A549 (cell line): ENCODE measurements around the gene KRT17. TPM values are rescaled to one million over a fixed set of nuclear protein-coding genes. Genes with fewer than 3 reads are reported as not detected.
A peak's percentile ranks its signal among the peaks of the same experiment; 100 is the strongest.
"Not testable (repeated sequence)": the region's sequence is repeated elsewhere in the genome, so short reads cannot be mapped to it uniquely, and the experiment has no call there.

Experiments used
- ATAC-seq, 2 experiments: fragments of 200-7000 bp in 1 of 2; fragments of >200 bp in 1 of 2; cut with Nextera tagmentation in 1 of 2; cut with Tn5 transposase in 1 of 2; 3 replicates each; pipeline versions ENCODE4 v1.8.0 to v1.9.1; 2018 to 2020; ENCODE audit warnings: mild to moderate bottlenecking in 1 of 2, moderate library complexity in 1 of 2
- CTCF ChIA-PET: fragments of 300-600 bp; sonication (Branson Sonifier 250); formaldehyde crosslinking; extraction: SDS; loops from one replicate; lab custom pipeline; 2021; ENCODE audit warnings: antibody characterized with exemption, inconsistent platforms; lab: Yijun Ruan, JAX
- POLR2A ChIA-PET: fragments of 350-600 bp; formaldehyde crosslinking; extraction: SDS; loops from one replicate; lab custom pipeline; 2021; ENCODE audit warnings: antibody characterized with exemption, inconsistent platforms; lab: Yijun Ruan, JAX
- DNase-seq, 2 experiments: peaks; one replicate each; pipeline versions ENCODE4 v3.0.0 to v3.0.0-alpha.2; 2011 to 2016; ENCODE audit warnings: low read depth in 1 of 2, low spot score in 1 of 2
- FAIRE-seq: peaks from 2 replicates; lab custom pipeline; 2011; peaks lifted over from hg19 to GRCh38; lab: Jason Lieb, UNC
- H3K27ac ChIP-seq, 2 experiments: fragments of >200 bp; sonication (Bioruptor Twin); formaldehyde crosslinking; 3 replicates each; pipeline ENCODE4 v1.5.1; 2016 to 2017
- H3K4me1 ChIP-seq: fragments of >200 bp; sonication (Bioruptor Twin); formaldehyde crosslinking; 3 replicates; pipeline ENCODE4 v1.6.1; 2016
- H3K4me2 ChIP-seq: fragments of >200 bp; sonication (Bioruptor Twin); formaldehyde crosslinking; 3 replicates; pipeline ENCODE4 v1.6.1; 2016
- H3K4me3 ChIP-seq: fragments of >200 bp; sonication (Bioruptor Twin); formaldehyde crosslinking; 3 replicates; pipeline ENCODE4 v1.5.1; 2016
- H3K9me3 ChIP-seq: fragments of >200 bp; sonication (Bioruptor Twin); formaldehyde crosslinking; 3 replicates; pipeline ENCODE4 v1.6.1; 2016
- CEBPB ChIP-seq, 2 experiments: fragments of >200 bp in 1 of 2; sonication (Bioruptor Twin) in 1 of 2; formaldehyde crosslinking in 1 of 2; IDR thresholded peaks; 2 replicates each; pipeline ENCODE4 v1.6.1; 2012 to 2016
- FOSB ChIP-seq: fragments of 250-450 bp; sonication (Bioruptor Pico); IDR thresholded peaks from 2 replicates; pipeline ENCODE4 v1.5.0; 2020; ENCODE audit warnings: mild to moderate bottlenecking, moderate library complexity
- HEYL ChIP-seq: fragments of 250-450 bp; sonication (Bioruptor Pico); IDR thresholded peaks from 2 replicates; pipeline ENCODE4 v1.8.0; 2021; ENCODE audit warnings: mild to moderate bottlenecking, moderate library complexity
- HOXA7 ChIP-seq: fragments of 250-450 bp; sonication (Bioruptor Pico); IDR thresholded peaks from 2 replicates; pipeline ENCODE4 v1.5.0; 2020; ENCODE audit warnings: mild to moderate bottlenecking, moderate library complexity
- KDM1A ChIP-seq: fragments of 200-600 bp; sonication (generic); IDR thresholded peaks from 2 replicates; pipeline ENCODE4 v1.6.1; 2016; ENCODE audit warnings: low read depth, mild to moderate bottlenecking
- KDM5A ChIP-seq: fragments of 200-600 bp; sonication (generic); IDR thresholded peaks from 2 replicates; pipeline ENCODE4 v1.6.1; 2016; ENCODE audit warnings: antibody characterized with exemption, mild to moderate bottlenecking
- MAFK ChIP-seq: fragments of 450-650 bp; IDR thresholded peaks from 2 replicates; pipeline ENCODE4 v1.6.1; 2014; ENCODE audit not compliant: partially characterized antibody
- MAZ ChIP-seq: fragments of 150-350 bp; IDR thresholded peaks from 2 replicates; pipeline ENCODE4 v1.6.1; 2014; ENCODE audit warnings: antibody characterized with exemption, low read depth, low read length, borderline replicate concordance
- MYC ChIP-seq: IDR thresholded peaks from 2 replicates; pipeline ENCODE4 v1.6.1; 2012; ENCODE audit warnings: mild to moderate bottlenecking, inconsistent platforms, low read length, improper control_type of control experiment, borderline replicate concordance
- NFE2L2 ChIP-seq: fragments of 150-350 bp; conservative IDR thresholded peaks from 2 replicates; pipeline ENCODE4 v1.6.1; 2014; ENCODE audit warnings: low read length
- NR3C1 ChIP-seq: fragments of >200 bp; sonication (Bioruptor Twin); formaldehyde crosslinking; IDR thresholded peaks from 3 replicates; pipeline ENCODE4 v1.6.1; 2017
- RARB ChIP-seq: fragments of 250-450 bp; sonication (Bioruptor Pico); IDR thresholded peaks from 2 replicates; pipeline ENCODE4 v1.8.0; 2021; ENCODE audit warnings: mild to moderate bottlenecking, moderate library complexity
- RFX5 ChIP-seq: fragments of 450-650 bp; IDR thresholded peaks from 2 replicates; pipeline ENCODE4 v1.7.1; 2014; ENCODE audit warnings: antibody characterized with exemption, mild to moderate bottlenecking, moderate library complexity
- RNF2 ChIP-seq: fragments of 200-600 bp; sonication (generic); IDR thresholded peaks from 2 replicates; pipeline ENCODE4 v1.6.1; 2016; ENCODE audit warnings: low read depth, mild to moderate bottlenecking, antibody characterized with exemption, moderate library complexity, borderline replicate concordance
- TFCP2L1 ChIP-seq: fragments of 250-450 bp; sonication (Bioruptor Pico); IDR thresholded peaks from 2 replicates; pipeline ENCODE4 v1.5.0; 2021; ENCODE audit warnings: mild to moderate bottlenecking
- ZSCAN20 ChIP-seq: fragments of 250-450 bp; sonication (Bioruptor Pico); IDR thresholded peaks from 2 replicates; pipeline ENCODE4 v1.8.0; 2022; ENCODE audit warnings: mild to moderate bottlenecking, moderate library complexity
- WGBS: methylation state at CpG from one replicate; pipeline ENCODE4 v1.1.6; 2017; ENCODE audit errors: missing lambda C conversion rate; 5-methylcytosine and 5-hydroxymethylcytosine counted together
- polyA plus RNA-seq, 4 experiments: library from polyadenylated mRNA; depleted of rRNA in 3 of 4; stranded (reverse); fragments of >200 nt; fragmentation: RNase III in 1 of 4; extraction: RNeasy Plus Mini Kit Qiagen cat#74134 plus additional on column Dnase treatment in 1 of 4; gene quantifications; 2 replicates in 3 of 4; 3 replicates in 1 of 4; pipeline ENCODE4 v1.2.3, GENCODE V29; 2011 to 2017
- TF ChIP-seq, protein P1 (sequence below): fragments of >200 bp; sonication (Bioruptor Twin); formaldehyde crosslinking; IDR thresholded peaks from 3 replicates; pipeline ENCODE4 v1.6.1; 2016
- TF ChIP-seq, protein P2 (sequence below): fragments of >200 bp; sonication (Bioruptor Twin); formaldehyde crosslinking; IDR thresholded peaks from 2 replicates; pipeline ENCODE4 v1.6.1; 2016
- TF ChIP-seq, protein P3 (sequence below): fragments of 200-600 bp; sonication (generic); IDR thresholded peaks from 2 replicates; pipeline ENCODE4 v1.6.1; 2016; ENCODE audit warnings: antibody characterized with exemption, mild to moderate bottlenecking, moderate library complexity

The KRT17 gene
- polyA plus RNA-seq, 2 of the 4 experiments (the other 2 are of a cell fraction) = 0.43 to 1.2 TPM

DNA sequence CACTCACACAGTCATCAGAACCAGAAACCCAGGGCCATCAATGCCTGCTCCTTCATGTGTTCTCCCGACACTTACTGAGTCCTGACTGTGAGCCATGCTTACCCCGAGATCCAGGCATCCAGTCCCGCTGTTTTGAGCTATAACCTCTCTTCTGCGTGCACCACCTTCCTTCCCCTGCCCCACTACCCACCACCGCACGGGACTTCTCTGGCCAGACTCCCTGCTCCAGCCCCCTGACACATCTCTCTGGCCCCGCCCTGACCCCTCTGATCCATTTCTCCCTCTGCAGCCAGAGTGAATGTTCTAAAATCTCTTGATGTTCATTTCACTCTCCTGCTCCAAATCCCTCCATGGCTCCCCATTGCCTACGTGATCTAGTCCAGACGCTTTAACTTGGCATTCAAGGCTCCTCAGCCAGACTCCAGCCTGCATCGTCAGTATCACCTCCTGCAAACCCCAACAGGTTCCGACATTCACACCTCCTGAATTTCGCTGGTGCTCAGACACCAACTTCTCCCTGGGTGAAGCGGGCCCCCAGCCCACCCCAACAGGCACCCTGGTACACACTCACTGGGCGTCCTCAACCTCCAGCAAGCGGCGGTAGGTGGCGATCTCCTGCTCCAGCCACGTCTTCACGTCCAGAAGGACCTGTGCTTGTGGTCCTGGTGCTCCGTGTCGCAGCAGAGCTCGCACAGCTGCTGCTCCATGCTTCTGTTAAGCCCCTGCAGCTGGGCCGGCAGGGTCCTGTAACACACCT is 3.1 kb upstream of the KRT17 start:
- Histone ChIP-seq H3K27ac (no peak overlapping the region), H3K9me3 (no peaks in the 10 kb centered on the region), H3K4me1 (peaks cover 9% of the 10 kb centered on the region; the same call in 2 of the 3 replicates), H3K4me2 (no peak overlapping the region), H3K4me3 (no peak overlapping the region)
- 79% methylated on average over 23 of the region's 23 CpGs for WGBS
- FAIRE-seq (no peak), ATAC-seq (peak in 1 of 2 experiments; percentile 17; a peak in 1 of 6 replicates), DNase-seq (no peak)
- TF ChIP-seq TFCP2L1 (CRISPR knock-in tag) = no peak
- no peak for TF ChIP-seq MYC
- no peak for TF ChIP-seq NFE2L2
- TF ChIP-seq MAFK = no peak
- TF ChIP-seq, protein P1, sequence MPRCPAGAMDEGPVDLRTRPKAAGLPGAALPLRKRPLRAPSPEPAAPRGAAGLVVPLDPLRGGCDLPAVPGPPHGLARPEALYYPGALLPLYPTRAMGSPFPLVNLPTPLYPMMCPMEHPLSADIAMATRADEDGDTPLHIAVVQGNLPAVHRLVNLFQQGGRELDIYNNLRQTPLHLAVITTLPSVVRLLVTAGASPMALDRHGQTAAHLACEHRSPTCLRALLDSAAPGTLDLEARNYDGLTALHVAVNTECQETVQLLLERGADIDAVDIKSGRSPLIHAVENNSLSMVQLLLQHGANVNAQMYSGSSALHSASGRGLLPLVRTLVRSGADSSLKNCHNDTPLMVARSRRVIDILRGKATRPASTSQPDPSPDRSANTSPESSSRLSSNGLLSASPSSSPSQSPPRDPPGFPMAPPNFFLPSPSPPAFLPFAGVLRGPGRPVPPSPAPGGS = no peak
- TF ChIP-seq KDM1A = no peak
- TF ChIP-seq, protein P2, sequence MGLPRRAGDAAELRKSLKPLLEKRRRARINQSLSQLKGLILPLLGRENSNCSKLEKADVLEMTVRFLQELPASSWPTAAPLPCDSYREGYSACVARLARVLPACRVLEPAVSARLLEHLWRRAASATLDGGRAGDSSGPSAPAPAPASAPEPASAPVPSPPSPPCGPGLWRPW = no peak
- TF ChIP-seq CEBPB (IDR thresholded peaks at IDR 0.05) = no peak
- no peak for TF ChIP-seq RFX5
- no peak for TF ChIP-seq RNF2
- TF ChIP-seq HOXA7 = no peak
- no peak for TF ChIP-seq ZSCAN20 (CRISPR knock-in tag)
- TF ChIP-seq FOSB (CRISPR knock-in tag) = no peak
- TF ChIP-seq KDM5A = no peak
- no peak for TF ChIP-seq HEYL (CRISPR knock-in tag)
- TF ChIP-seq RARB (CRISPR knock-in tag) = no peak
- TF ChIP-seq MAZ = no peak
- TF ChIP-seq, protein P3, sequence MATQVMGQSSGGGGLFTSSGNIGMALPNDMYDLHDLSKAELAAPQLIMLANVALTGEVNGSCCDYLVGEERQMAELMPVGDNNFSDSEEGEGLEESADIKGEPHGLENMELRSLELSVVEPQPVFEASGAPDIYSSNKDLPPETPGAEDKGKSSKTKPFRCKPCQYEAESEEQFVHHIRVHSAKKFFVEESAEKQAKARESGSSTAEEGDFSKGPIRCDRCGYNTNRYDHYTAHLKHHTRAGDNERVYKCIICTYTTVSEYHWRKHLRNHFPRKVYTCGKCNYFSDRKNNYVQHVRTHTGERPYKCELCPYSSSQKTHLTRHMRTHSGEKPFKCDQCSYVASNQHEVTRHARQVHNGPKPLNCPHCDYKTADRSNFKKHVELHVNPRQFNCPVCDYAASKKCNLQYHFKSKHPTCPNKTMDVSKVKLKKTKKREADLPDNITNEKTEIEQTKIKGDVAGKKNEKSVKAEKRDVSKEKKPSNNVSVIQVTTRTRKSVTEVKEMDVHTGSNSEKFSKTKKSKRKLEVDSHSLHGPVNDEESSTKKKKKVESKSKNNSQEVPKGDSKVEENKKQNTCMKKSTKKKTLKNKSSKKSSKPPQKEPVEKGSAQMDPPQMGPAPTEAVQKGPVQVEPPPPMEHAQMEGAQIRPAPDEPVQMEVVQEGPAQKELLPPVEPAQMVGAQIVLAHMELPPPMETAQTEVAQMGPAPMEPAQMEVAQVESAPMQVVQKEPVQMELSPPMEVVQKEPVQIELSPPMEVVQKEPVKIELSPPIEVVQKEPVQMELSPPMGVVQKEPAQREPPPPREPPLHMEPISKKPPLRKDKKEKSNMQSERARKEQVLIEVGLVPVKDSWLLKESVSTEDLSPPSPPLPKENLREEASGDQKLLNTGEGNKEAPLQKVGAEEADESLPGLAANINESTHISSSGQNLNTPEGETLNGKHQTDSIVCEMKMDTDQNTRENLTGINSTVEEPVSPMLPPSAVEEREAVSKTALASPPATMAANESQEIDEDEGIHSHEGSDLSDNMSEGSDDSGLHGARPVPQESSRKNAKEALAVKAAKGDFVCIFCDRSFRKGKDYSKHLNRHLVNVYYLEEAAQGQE = no peak
- no peak for TF ChIP-seq NR3C1
- ChIA-PET CTCF (interaction anchor here (4.6 to 9.5 kb wide), 2 partner anchors 21 to 79 kb away, joined by 22 to 56 read pairs; no protein-coding TSS in a partner anchor), POLR2A (interaction anchor here (0.6 kb wide), 1 partner anchor 1348 kb away, joined by 3 read pairs; no protein-coding TSS in a partner anchor)

DNA sequence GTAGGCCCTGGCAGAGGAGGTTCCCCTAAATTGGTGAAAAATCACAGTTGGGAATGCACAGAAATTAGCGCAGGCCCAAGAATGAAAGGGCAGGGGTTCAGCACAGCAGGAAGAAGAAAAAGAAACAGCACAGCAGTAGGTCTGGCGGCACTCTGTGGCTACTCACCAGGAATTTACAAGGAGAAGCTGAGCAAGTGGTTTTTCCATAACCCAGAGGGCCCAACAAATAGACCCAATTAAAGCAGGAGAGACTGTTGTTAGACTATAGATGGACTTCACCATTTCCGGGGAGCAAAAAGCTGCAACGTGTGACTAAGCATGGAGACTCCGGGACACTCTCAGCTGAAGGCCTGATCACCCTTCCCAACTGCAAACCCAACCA is 2.5 kb upstream of the KRT17 start:
- POLR2A ChIA-PET, H3K4me2 ChIP-seq, H3K4me1 ChIP-seq, DNase-seq, ATAC-seq, H3K9me3 ChIP-seq, H3K27ac ChIP-seq, H3K4me3 ChIP-seq, FAIRE-seq: not testable (repeated sequence)
- CTCF ChIA-PET = interaction anchor here (0.8 to 9.5 kb wide), 3 partner anchors 22 to 78 kb away, joined by 3 to 56 read pairs (median 14); no protein-coding TSS in a partner anchor
- 88% methylated on average over 5 of the region's 5 CpGs for WGBS

DNA sequence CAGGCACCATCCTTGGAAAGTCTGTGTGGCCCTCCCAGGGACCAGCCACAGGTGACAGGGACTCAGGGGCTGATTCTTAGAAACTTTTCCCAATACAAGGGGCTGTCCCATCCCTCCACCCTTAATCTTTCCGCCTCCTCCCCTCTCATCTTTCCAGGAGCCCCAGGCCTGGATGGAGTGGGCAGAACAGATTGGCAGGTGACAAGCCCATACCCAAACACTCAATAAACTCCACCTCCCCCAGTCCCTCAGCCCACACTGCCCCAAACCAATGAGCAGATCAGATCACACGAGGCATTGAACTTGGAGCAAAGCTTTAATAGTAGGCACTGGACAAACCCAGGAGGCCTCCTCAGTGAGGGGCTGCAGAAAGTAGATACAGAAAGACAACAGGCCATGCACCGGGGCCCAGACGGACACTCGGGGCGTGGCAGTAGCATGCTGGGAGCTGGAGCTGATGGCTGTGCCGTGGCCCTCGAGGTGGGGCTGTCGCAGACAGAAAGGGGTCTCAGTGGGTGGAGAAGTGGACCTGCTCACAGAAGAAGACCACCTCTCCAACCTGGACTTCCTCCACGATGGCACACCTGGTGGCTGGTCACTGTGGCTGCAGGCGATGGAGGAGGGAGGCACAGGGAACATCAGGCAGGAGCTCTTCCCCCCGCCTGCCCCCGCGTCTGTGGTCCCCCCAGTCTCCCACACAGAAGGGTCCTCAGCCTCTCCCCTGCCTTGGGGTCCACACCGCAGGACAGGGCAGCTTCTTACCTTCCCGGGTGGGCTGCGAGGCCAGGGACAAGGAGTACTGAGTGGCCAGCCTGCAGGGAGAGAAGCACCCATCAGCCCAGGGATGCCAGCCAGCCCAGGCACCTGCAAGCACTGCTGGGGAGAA is 1.9 kb upstream of the KRT17 start:
- H3K4me2 ChIP-seq, H3K4me3 ChIP-seq, H3K4me1 ChIP-seq, DNase-seq, ATAC-seq, H3K27ac ChIP-seq, POLR2A ChIA-PET, FAIRE-seq, H3K9me3 ChIP-seq: not testable (repeated sequence)
- CTCF ChIA-PET = interaction anchor here (0.8 to 9.5 kb wide), 3 partner anchors 22 to 77 kb away, joined by 3 to 56 read pairs (median 14); no protein-coding TSS in a partner anchor
- WGBS = 73% methylated on average over 14 of the region's 17 CpGs
